Panc1 (cell line): Measurements from ENCODE around the gene CHCHD6.

Source experiments
- POLR2AphosphoS5 ChIP-seq: IDR thresholded peaks from 2 replicates; pipeline ENCODE4 v1.6.1; 2012; ENCODE audit warnings: mild to moderate bottlenecking, low read depth, low read length, moderate library complexity
- REST ChIP-seq, 2 experiments: IDR thresholded peaks; 2 replicates each; pipeline ENCODE4 v1.6.1; 2011 to 2012; ENCODE audit warnings: low read depth in 2 of 2, control low read depth in 1 of 2, low read length in 1 of 2, mild to moderate bottlenecking in 1 of 2, moderate library complexity in 1 of 2; ENCODE audit not compliant: insufficient read depth in 1 of 2
- SIN3A ChIP-seq: IDR thresholded peaks from 2 replicates; pipeline ENCODE4 v1.6.1; 2012; ENCODE audit warnings: low read depth, mild to moderate bottlenecking, low read length, moderate library complexity, borderline replicate concordance; ENCODE audit not compliant: insufficient read depth
- TF ChIP-seq, protein P1 (sequence below): fragments of 450-650 bp; IDR thresholded peaks from 2 replicates; pipeline ENCODE4 v1.5.1; 2017; ENCODE audit warnings: mild to moderate bottlenecking

DNA sequence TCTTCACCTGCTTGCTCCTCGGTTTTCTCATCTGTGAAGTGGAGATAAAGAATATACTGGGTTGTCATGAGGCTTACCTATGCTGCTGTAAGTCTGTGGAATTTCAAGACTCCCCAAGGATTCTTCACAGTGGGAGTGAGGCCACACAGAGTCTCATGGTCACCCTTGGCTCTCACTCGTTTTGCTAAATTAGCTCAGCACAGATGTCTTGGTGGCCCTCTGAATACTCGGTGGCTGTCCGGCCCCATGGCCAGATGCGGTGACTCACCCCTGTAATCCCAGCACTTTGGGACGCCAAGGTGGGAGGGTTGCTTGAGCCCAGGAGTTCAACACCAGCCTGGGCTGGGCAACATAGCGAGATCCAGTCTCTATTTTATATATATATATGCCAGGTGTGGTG is 5.0 kb upstream of the CHCHD6 start:
- TF ChIP-seq, protein P1, sequence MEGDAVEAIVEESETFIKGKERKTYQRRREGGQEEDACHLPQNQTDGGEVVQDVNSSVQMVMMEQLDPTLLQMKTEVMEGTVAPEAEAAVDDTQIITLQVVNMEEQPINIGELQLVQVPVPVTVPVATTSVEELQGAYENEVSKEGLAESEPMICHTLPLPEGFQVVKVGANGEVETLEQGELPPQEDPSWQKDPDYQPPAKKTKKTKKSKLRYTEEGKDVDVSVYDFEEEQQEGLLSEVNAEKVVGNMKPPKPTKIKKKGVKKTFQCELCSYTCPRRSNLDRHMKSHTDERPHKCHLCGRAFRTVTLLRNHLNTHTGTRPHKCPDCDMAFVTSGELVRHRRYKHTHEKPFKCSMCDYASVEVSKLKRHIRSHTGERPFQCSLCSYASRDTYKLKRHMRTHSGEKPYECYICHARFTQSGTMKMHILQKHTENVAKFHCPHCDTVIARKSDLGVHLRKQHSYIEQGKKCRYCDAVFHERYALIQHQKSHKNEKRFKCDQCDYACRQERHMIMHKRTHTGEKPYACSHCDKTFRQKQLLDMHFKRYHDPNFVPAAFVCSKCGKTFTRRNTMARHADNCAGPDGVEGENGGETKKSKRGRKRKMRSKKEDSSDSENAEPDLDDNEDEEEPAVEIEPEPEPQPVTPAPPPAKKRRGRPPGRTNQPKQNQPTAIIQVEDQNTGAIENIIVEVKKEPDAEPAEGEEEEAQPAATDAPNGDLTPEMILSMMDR = no peak
- TF ChIP-seq POLR2AphosphoS5 (no peak), SIN3A (no peak), REST (IDR thresholded peaks at IDR 0.05; ENCODE audit: insufficient read depth in 1 of 2, low read depth in 2 of 2, low read length in 1 of 2) (no peak)
